Tibial nerve (tissue), 3 donors: ENCODE results near the gene CDH22.

Experiments
- CTCF ChIP-seq, 5 experiments: fragments of 200-600 bp in 3 of 5; fragments of 450-650 bp in 2 of 5; sonication (generic) in 3 of 5; IDR thresholded peaks; one replicate each; pipeline ENCODE4 v1.5.1; 2016 to 2019; ENCODE audit warnings: antibody characterized with exemption in 5 of 5, mild to moderate bottlenecking in 3 of 5, moderate library complexity in 2 of 5
- POLR2A ChIP-seq, 2 donors: fragments of 450-650 bp; IDR thresholded peaks; one replicate each; pipeline ENCODE4 v1.6.1; 2017; ENCODE audit warnings: antibody characterized with exemption in 2 of 2, mild to moderate bottlenecking in 2 of 2, moderate library complexity in 2 of 2

GRCh38 chr20:46270977-46271744 is 37.1 kb downstream of the CDH22 start:
- TF ChIP-seq POLR2A (IDR thresholded peaks at IDR 0.05): no peak
- no peak for TF ChIP-seq CTCF (IDR thresholded peaks at IDR 0.05)
